LNCAP (cell line): ENCODE measurements around the gene RECQL5.

ENCODE experiments used
- CTCF ChIP-seq: fragments of 450-650 bp; IDR thresholded peaks from 2 replicates; pipeline ENCODE4 v1.5.1; 2017; ENCODE audit warnings: mild to moderate bottlenecking

RECQL5 gene

DNA sequence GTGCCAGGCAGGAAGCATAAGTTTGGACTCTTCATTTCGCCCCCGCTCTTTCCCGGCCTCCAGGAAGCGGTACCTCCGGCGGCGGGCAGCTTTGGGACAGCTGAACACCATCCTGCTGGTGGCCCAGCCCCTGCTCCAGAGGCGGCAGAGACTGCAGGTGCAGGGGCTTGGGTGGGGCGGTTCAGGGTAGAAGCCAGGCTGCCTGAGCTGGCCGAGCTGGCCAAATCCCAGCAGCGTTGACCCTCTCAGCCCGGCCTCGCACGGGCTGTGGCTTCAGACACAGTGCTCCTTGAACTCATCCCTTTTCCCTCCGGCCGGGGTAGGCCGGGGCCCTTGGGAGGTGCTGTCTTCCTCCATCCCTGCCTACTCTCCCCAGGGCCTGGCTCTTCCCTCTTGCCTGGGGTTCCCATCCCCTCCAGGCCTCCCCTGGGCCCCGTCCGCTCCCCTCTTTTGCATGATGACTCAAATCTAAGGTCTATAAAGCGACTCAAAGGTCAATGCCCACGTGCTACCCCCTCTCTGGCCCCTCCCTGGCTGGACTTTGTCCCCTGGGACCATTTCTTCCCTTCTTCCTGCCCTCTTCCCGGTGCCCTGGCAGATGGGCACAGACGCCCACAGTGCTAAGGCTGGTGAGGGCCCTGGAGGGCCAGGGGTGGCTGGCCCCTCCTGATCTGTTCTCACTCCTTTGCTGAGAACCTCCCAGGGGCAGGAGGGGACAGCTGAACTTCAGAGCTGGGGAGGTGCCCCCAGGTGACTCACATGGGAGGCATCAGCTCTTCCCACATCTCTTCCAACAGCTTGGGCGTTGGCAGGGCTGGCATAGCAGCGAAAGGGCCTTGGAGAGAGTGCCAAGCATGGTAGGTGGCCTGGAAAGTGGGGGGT lies 56.6 kb downstream of the RECQL5 start:
- no peak for TF ChIP-seq CTCF

DNA sequence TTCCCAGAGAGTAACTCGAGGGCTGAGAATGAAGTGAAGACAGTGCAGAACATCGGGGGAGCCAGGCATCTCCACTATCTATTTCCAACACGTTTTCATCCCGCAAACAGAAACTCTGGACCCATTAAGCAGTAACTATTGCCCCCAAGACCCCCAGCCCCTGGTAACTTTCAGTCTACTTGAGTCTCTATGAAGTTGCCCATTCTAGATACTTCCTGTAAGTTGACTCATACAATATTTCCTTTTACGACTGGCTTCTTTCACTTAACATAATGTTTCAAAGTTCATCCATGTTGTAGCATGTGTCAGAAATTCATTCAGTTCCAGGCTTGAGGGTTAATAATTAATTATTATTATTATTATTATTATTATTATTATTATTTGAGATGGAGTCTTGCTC lies 59.9 kb downstream of the RECQL5 start:
- TF ChIP-seq CTCF = no peak

DNA sequence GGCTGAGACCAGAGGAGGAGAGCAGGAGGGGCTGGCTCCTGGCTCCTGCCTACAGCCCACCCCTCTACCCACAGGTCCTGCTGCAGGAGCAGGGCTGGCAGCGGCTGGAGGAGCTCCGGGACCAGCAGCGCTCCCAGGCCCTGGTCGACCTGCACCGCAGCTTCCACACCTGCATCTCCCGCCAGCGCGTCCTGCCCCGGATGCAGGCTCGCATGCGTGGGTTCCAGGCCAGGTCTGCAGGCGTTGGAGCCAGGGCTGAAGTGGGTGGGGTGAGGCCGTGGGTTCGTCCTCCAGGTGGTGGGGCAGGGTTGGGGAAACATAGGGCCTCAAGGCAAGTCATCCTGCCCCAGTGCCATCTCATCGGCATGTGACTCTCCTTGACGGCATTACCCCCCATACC lies 61.2 kb downstream of the RECQL5 start:
- TF ChIP-seq CTCF = no peak

- TF ChIP-seq CTCF = no peak
These were observed 62.8 kb downstream of the RECQL5 start for GRCh38 chr17:75604034-75604695.

- TF ChIP-seq CTCF = no peak
These were observed 63.8 kb downstream of the RECQL5 start for GRCh38 chr17:75603123-75603522.

DNA sequence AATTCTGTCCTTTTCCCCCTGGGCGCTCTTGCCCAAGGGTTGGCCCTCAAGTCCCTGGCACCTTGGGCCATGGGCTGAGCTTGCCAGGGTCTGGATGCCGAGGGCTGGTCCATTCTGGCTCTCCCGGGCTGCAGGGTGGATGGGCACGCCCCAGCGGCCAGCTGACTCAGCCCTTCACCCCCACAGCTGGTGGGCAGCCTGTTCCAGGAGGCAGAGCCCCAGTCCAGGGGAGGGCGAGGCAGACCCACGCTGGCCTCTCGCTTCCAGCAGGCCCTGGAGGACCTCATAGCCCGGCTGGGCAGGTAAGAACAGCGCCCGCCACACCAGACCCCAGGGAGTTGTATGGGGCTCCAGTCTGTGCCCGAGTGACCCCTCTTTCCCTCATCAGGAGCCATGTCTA lies 64.3 kb downstream of the RECQL5 start:
- TF ChIP-seq CTCF = no peak

GRCh38 chr17:75601057-75601987 lies 65.6 kb downstream of the RECQL5 start:
- TF ChIP-seq CTCF = peak; percentile 88
